Right atrium auricular region (tissue), 2 donors: ENCODE data around the gene FYCO1. TPM values are rescaled to one million over a fixed set of nuclear protein-coding genes. Genes with fewer than 3 reads are reported as not detected.

Experiments used
- DNase-seq: peaks from one replicate; pipeline ENCODE4 v3.0.0-alpha.2; 2019; ENCODE audit warnings: low spot score
- H3K27ac ChIP-seq, 2 donors: fragments of 200-600 bp; sonication (generic); 1 replicate in 1 of 2; 2 replicates in 1 of 2; pipeline ENCODE4 v1.5.1; 2016 to 2019
- H3K27me3 ChIP-seq, 2 donors: fragments of 200-600 bp; sonication (generic); one replicate each; pipeline versions ENCODE4 v1.5.1 to v1.6.0; 2017 to 2019
- H3K36me3 ChIP-seq: fragments of 200-600 bp; sonication (generic); one replicate; pipeline ENCODE4 v1.5.1; 2016
- H3K4me1 ChIP-seq, 2 donors: fragments of 200-600 bp; sonication (generic); one replicate each; pipeline versions ENCODE4 v1.5.1 to v1.6.0; 2017 to 2019
- H3K4me3 ChIP-seq, 2 donors: fragments of 200-600 bp; sonication (generic); 1 replicate in 1 of 2; 2 replicates in 1 of 2; pipeline ENCODE4 v1.5.1; 2017 to 2019; ENCODE audit warnings: mild to moderate bottlenecking in 1 of 2, moderate library complexity in 1 of 2
- H3K9me3 ChIP-seq, 2 donors: fragments of 200-600 bp; sonication (generic); one replicate each; pipeline ENCODE4 v1.5.1; 2019
- CTCF ChIP-seq, 2 donors: fragments of 200-600 bp; sonication (generic); IDR thresholded peaks; one replicate each; pipeline ENCODE4 v1.5.1; 2019; ENCODE audit warnings: antibody characterized with exemption in 2 of 2
- total RNA-seq, 2 donors: library from RNA; depleted of rRNA; stranded (reverse); fragments of >200 nt; gene quantifications; one replicate each; pipeline ENCODE4 v1.1.0, GENCODE V29; 2016

FYCO1 gene
- total RNA-seq, 2 donors from 2014 or later, result 67.2 to 116 TPM

GRCh38 chr3:45943207-45943846 is 52.3 kb downstream of the FYCO1 start, which contains the start of gene CXCR6:
Gene CXCR6 (plus strand): TSS chr3:45943464. CDS start chr3:45946482, 3,018 bp downstream.
- Histone ChIP-seq H3K36me3 (peaks cover 34% of the 10 kb centered on the region), H3K4me1 (peaks cover 0 to 21% of the 10 kb centered on the region in 2 donors), H3K9me3 (no peaks in the 10 kb centered on the region), H3K27ac (no peak within 1 kb of the TSS), H3K4me3 (no peak within 1 kb of the TSS), H3K27me3 (no peaks in the 10 kb centered on the region)
- no peak for DNase-seq
- no peak for TF ChIP-seq CTCF (IDR thresholded peaks at IDR 0.05)

- Histone ChIP-seq H3K27ac (no peak overlapping the region), H3K9me3 (no peaks in the 10 kb centered on the region), H3K36me3 (peaks cover 24% of the 10 kb centered on the region), H3K4me3 (no peak overlapping the region), H3K27me3 (no peaks in the 10 kb centered on the region), H3K4me1 (peaks cover 0 to 21% of the 10 kb centered on the region in 2 donors)
- DNase-seq, result no peak
- TF ChIP-seq CTCF (IDR thresholded peaks at IDR 0.05), result no peak
These were observed 53.4 kb downstream of the FYCO1 start for GRCh38 chr3:45942051-45942825.

GRCh38 chr3:45940781-45941365 is 54.8 kb downstream of the FYCO1 start:
- no peak overlapping the region for H3K4me3 ChIP-seq
- H3K36me3 ChIP-seq, result peaks cover 24% of the 10 kb centered on the region
- TF ChIP-seq CTCF (IDR thresholded peaks at IDR 0.05), result no peak
- H3K4me1 ChIP-seq, result peaks cover 0 to 21% of the 10 kb centered on the region in 2 donors
- H3K27ac ChIP-seq, result no peak overlapping the region
- no peaks in the 10 kb centered on the region for H3K9me3 ChIP-seq
- no peaks in the 10 kb centered on the region for H3K27me3 ChIP-seq
- no peak for DNase-seq

- H3K4me3 ChIP-seq, result no peak overlapping the region
- no peak overlapping the region for H3K27ac ChIP-seq
- H3K27me3 ChIP-seq, result no peaks in the 10 kb centered on the region
- no peak for TF ChIP-seq CTCF (IDR thresholded peaks at IDR 0.05)
- no peaks in the 10 kb centered on the region for H3K9me3 ChIP-seq
- peaks cover 24% of the 10 kb centered on the region for H3K36me3 ChIP-seq
- no peak for DNase-seq
- H3K4me1 ChIP-seq, result peaks cover 0 to 27% of the 10 kb centered on the region in 2 donors
These were observed 55.4 kb downstream of the FYCO1 start for GRCh38 chr3:45940004-45940780.

- no peak for DNase-seq
- Histone ChIP-seq H3K27ac (no peak overlapping the region), H3K4me3 (no peak overlapping the region), H3K27me3 (no peaks in the 10 kb centered on the region), H3K4me1 (peaks cover 0 to 27% of the 10 kb centered on the region in 2 donors), H3K9me3 (no peaks in the 10 kb centered on the region), H3K36me3 (peaks cover 30% of the 10 kb centered on the region)
- no peak for TF ChIP-seq CTCF (IDR thresholded peaks at IDR 0.05)
These were observed 56.3 kb downstream of the FYCO1 start for GRCh38 chr3:45939341-45939771.
